GM18909 (cell line): ENCODE measurements around the gene P2RY13.

ENCODE experiments used
- ATAC-seq: cut with Tn5 transposase; IDR thresholded peaks from one replicate; pipeline ENCODE4 v1.9.1; 2021; ENCODE audit warnings: mild to moderate bottlenecking; ENCODE audit not compliant: unreplicated experiment, poor library complexity

P2RY13 gene

DNA sequence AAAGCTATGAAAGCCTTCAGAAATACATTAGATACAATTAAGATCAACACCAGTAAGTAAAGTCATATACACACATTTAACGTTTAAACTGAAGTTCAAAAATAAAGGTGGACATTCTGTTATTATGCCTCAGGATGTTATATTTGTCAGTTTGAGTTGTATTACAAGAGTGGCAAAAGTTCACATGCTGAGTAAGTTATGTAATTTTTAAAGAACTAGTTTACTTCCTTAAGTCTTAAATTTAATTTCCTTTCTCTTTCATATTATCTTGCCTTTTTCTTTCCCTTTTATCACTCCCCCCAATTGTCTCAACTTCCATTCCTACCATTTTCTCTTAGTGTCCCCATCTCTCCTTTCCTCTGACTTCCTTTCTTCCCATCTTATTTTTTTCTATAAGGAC lies 7.8 kb downstream of the P2RY13 start:
- no peak for ATAC-seq

DNA sequence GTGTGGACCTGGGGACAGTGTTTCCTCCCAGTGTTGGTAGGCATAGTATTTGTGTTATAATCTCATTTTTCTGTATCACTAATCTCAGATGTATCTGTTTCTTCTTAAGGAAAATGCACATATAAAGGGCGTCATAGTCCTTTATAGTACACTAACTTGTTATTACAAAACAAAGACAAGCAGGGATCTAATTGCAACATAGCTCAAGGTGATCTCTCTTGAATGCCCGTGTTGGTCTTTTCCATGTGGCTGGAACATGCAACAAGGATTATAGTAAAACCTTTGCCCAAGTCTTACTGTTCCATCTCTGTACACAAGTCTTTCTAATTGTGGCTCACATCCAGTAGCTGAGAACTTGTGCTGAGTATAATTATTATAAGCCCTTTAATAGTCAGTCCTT lies 9.2 kb downstream of the P2RY13 start:
- no peak for ATAC-seq

DNA sequence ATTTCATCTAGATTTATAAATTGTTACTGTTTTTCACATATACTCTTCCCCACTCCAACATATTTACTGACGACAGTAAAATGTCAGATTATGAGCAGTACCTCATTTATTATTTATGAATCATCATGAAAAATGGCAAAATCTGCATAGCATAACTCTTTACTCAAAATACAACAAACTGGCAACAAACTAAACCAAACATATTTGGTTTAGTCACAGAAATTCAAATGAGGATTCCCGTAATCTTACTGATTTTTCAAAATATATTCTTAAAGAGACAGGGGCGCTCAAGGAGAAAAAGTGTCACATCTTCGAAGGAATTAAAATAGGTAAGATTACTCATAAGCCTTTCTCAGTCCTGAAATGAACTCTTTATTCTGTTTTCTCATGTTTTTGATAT lies 9.7 kb downstream of the P2RY13 start:
- ATAC-seq, result no peak

DNA sequence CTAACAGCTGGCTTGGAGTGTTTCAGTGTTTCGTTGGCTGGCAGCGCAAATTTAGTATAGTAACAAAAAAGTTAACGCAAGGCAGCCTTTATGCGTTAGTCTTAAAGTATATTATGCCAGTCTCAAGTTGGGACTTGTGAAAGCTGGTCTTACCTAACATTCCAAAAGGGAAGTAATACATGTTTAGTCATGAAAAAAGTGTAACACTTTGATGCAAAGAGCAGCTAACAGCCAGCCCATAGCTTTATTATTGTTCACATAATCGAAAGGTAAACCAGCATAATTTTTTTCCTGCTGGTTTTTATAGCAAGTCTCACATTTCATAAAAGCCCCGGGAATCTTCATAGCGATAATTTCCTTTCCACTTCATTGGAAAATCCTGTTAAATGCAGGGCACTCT lies 10.4 kb downstream of the P2RY13 start:
- no peak for ATAC-seq

DNA sequence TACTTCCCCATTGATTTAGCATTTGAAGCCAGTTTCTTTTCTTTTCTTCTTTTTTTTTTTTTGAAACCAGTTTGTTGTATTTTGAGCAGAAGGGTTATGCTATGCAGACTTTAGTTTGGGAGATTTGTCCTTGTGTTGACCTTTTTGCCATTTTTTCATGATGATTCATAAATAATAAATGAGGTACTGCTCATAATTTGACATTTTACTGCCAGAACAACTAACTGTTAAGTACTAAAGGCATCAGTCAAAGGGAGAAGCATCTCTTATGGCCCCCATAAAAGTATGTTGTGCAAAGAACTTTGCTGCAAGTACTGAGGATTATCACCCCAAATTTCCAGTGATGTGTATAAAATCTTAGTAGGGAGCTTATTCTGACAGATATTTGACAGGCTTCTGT lies 11.0 kb downstream of the P2RY13 start:
- no peak for ATAC-seq

DNA sequence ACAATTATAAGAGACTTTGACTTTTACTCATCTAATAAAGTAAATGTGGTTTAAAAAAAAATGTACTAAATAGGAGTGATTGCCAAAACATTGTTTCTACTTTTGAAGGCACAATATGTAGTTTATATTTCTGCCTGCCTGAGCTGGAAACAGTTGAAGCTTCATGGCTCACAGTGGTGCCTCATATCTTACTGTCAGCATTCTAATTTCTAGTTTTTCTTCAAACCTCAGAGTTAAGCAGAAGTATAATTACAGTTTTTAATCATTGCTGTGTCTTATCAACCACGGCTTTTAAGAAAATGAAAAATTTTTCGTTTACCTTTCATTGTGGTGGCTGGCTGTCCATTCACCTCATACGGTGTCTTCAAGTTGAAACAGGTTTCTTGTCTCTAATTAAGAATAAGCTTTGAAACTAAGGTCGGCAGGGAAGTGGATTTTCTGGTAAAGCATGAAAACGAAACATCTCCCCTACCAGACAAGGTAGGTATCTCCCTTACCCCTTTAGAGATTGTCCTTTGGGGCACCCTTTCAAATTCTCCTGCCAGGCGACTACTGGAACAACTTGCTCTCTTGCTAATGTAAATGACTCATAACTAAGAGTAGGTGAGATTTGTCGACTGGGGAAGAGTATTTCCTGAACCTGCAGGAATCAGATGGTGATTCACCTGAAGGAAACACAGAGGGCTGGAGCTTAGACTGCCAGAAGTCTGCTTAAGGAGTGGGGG lies 12.9 kb downstream of the P2RY13 start, which contains the start of gene GPR87:
GPR87 (minus strand) TSS at position 554 of the 725 bp plus-strand sequence. CDS start 16,720 bp downstream, outside the sequence.
- no peak for ATAC-seq

DNA sequence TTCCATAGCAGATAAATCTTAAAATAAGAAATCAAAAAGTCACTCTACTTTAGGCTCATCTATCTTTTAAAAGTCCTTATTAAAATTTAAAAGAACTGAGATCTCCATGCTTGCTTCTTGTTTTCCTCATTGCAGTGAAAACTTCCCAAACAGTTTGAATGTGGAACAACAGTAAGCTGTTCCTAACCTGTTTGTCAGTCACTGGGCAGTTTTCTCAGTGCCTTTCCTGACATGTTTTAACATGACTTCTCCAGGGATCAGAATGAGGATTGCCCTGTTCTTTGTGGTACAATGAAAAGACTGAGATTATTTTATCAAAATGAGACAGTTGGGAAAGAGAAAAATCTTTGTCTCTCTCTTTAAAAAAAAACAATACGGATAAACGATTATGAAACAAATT lies 13.5 kb downstream of the P2RY13 start:
- ATAC-seq, result no peak

DNA sequence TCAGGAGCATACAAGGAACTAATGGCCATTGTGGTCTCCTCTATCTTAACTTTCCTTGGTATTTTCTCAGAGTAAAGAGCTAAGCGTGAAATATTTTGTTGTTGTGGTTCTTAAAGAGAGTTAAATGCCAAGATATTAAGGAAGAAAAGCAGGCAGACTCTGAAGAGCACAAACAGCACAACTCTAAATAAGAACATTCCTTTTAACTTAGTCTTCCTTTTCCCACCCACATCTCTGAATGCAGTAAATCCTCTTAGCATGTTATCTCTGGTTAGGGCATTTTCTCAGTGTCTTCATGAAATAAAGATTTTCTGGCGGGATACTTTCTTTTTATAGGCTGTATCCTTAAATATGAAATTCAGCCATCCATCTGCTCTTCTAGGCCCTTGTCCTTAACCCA lies 14.2 kb downstream of the P2RY13 start:
- ATAC-seq, result no peak

DNA sequence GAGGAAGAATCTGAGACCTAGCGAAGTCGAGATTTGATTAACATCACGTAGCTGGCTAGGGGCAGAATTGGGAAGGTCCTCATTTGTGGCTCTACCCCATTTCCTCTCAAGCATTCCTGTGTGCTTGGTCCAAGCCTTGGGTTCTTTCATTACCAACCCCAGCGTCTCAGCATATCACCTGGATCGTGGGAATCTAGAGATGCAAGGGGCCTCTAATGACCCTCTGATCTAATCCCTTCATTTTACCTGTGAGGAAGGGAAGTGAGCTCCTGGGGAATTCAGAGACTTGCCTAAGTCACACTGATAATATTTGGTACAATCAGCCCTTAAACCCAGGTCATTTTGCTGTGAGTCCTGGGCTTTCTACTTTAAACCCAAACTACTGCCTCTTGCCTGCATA lies 14.8 kb downstream of the P2RY13 start:
- no peak for ATAC-seq

DNA sequence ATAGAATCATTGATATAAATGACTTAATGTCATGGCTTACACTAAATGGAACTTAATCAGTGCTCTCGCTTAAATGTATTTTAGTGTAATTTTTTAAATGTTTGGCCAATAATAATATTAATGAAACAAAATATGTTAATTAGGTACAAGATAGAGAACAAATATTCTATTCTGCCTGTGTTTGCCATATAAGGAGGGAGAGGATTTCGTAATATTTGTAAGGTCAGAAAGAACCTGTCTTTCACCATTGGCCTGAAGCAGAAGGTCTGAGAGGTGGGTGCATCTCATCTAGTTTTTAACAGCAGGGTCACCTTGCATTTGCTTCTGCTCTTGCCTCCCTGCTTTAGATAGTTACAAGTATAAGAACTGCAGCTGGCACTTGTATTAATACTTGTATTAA lies 15.2 kb downstream of the P2RY13 start:
- ATAC-seq, result no peak

DNA sequence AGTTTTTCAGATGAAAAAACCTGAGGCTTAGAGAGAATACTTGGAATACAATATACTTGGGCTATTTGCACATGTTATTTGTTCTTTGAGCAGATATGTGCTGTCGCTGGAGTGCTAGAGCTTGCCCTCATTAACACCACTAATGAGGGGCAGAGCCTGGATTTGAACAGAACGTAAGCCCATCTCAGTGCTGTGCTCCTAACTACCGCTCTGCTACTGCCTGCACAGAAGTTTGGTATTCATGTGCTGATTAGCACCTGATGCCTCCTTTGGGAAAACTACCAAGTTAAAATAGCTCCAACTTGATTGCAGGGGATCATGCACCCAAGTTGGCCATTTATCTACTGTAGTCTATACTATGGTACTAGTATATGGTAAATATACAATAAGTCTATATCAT lies 16.4 kb downstream of the P2RY13 start:
- ATAC-seq, result no peak

DNA sequence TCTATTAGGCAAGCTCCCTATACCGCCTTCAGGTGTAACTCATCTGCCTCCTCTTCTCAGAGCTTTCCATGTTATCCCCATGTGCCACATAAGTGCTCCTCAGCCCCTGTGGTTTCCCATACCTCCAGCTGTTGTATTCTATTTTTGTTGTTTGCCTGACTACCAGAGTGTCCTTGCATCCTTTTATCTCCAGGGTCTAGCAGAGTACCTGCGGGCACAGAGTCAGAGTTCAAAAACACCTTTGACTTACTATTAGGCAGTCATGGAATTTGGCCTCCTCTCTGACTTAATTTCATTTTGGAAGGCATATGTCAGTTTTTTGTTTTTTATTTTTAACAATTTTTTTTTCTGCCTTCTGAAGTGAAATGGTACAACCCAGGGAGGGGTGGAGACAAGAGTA lies 19.8 kb downstream of the P2RY13 start:
- ATAC-seq, result no peak

DNA sequence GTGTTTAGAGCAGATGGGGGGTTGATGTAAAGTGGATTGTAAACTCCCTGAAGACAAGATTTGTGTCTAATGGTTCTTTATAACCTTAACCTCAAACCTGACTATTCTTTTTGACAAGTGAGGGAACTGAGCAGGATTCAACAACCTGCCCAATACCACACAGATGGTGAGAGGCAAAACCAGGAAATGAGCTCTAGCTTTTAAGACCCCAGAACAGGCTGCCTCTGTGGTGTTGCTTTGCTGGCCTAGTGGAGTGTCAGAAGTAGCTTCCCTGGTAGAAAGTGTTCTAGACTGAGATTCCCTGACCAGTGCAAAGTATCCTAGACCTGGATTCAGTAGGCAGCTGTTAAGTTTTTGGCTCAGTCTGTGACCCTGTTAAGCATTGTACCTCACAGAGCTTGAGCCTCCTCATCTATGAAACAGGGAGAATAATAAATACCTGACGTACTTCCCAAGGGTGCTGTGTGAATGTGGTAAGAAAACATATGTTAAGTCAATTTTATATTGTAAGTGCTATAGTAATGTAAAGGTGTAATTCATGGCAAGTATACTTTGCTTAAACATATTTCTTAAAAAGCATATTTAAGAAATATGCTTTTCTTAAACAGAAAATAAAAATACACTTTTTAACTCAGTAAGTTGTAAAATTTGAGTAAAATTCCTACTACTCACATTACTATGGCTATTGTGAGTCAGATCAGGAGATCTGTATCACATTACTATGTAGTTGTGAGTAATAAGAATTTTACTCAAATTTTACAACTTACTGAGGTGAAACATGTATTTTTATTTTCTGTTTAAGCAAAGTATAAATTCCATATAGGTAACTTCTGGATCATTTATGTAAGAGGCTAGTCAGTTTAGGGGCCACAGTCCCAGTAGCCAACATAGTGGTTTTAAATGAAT lies 21.5 kb downstream of the P2RY13 start:
- ATAC-seq, result no peak

DNA sequence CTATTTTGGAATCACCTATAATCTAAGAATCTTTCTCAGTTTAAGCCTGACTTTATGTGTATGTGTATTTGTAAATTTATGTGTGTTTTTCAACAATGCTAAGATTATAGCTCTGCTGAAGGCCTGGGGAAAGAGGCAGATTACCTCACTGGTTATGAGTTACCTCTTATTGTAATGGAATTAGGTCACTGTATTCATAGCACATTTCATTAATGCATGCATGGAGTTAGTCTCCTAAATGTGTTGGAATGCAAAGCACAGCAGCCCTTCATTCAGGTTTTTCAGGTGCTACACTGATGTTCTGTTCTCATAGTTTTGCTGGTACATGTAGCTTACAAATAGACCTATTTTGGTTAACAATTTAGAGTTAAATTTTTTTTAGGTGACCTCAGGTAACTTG lies 22.2 kb downstream of the P2RY13 start:
- ATAC-seq, result no peak

DNA sequence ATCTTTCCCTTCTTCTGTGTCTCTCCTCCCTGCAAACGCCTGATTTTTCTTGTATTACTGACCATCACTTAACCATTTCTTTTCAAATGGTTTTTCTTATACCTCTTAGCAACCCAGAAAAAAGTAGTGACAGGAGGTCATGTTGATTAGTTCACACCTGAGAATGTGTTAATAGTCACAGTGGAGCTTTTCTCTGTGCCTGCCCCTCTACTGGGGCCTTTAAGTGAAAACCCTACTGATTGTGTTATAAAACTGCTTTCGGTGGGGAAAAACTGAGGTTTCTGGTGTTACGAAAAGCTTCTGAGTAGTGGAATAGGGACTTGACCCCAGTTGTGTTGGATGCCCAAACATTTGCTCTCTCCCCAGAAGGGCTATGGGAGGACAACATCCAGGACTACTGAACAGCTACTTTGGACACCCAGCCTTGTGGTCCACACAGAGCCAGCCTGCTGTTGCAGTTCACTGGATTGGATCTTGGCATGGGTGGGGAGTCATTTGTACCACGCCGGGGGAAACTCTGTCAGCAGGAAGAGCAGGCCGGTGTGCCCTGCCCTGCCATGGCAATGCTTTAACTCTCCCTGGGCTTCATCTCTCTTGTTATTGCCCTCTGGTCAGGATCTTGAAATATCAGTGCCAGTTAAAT lies 23.1 kb downstream of the P2RY13 start:
- no peak for ATAC-seq

DNA sequence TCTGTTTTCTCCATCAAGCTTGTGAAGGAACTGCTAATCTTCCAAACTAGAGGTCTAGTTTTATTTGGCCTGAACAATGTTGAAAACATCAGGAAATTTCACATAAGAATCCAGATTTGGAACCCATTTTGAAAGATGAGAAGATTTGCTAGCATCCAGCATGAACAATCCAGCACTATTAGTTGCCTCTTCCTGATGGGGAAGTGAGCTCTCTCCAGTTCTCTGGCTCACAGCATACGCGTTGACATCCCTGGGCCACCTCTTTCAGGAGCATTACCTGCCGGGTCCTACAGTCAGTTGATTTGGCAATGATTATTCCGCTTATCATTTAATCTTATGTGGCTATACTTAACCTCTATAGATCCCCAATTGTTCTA lies 23.6 kb downstream of the P2RY13 start:
- no peak for ATAC-seq

DNA sequence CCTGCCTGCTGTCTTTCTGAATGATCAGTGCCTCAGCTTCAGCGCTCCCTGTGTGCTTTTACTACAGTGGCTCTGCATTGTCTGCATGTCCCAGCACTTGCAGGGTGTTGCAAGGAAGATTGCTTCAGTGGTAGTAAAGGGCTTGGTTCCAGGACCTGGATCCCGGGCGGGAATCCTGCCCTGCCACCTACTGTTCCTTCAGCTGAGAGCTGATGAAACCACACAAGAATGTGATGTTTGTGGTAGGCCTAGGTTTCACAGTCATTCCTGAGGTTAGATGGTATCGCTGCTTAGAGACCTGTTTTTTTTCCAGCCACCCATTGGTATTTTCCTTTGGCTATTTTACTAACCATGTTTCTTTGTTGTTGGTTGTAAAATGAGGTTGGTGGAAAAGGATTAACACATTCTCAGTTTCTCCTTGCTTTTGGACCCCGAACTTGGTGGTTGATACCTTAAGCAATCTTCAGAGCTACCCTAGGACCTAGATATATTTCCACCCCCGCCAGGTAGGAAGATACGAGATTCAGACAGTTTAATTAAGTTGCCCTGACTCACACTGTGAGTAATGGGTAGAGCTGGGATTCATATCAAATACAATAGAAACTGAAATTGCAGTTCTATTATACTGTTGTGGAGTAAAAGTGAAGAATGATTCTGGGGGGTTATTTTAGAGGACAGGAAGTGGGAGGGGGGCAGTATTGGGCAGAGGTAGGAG lies 24.1 kb downstream of the P2RY13 start:
- no peak for ATAC-seq

DNA sequence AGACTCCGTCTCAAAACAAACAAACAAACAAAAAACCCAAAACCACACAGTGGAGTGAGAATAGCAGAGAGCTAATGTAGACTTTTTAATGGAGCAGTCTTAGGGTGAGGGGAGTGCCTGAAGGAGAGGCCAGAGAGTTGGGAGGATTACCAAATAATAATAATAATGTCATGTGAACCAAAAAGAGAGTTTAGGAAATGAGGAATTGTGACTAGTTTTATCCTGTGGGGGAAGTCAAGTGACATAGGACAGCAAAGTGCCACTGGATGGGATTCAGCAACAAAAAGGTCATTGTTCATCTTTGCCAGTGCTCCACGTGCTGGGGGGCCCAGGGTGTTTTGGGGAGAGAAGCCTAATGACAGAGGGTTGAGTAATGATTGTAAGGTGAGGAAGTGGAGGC lies 25.6 kb downstream of the P2RY13 start:
- no peak for ATAC-seq

DNA sequence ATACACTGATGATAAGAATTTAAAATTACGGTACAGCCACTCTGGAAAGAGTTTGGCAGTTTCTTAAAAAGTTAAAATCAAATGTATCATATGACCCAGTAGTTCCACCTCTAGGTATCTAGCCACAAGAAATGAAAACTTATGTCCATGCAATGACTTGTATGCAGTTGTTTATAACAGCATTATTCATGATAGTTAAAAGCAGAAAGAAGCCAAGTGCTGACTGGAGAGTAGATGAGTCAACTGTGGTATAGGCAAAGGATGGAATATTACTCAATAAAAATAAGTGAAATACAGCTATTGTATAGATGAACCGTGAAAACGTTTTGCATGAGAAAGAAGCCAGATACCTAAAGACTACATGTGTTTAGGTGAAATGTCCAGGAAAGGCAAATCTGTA lies 27.6 kb downstream of the P2RY13 start:
- no peak for ATAC-seq

DNA sequence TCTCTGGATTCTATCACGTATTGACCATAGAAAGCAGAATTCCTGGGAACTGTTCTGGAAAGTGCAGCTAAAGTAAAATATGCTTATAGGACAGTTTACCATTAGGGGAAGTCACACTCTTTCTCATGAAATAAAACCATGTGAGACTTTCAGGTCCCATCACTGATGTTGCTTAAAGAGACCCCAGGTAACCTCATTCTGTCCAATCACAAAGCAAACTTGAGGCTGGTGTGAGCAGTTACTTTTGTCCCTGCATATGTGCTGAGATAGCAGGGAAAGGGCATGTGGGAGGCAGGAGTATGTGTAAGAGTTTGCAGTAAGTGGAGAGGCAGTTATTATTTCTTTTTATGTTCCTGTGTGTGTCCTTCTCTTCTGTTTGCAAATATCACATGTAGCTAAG lies 28.8 kb downstream of the P2RY13 start:
- no peak for ATAC-seq

DNA sequence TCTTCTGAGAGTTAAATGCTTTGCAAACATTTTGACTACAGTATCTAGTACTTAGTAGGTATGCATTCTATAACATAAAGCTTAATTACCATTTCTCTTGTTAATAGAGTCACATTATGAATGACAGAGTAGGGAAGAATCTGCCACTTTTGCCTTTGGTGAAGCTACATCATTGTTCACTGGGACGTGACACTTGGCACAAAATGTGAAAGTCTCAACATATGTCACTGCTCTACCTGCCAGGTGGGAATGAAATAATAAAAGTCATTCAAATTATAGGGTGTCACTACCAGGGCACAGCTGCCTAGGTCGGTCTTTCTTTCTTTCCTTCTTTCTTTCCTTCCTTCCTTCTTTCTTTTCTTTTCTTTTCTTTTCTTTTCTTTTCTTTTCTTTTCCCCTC lies 30.3 kb downstream of the P2RY13 start:
- no peak for ATAC-seq
